HepG2 (cell line): Measurements from ENCODE around the gene ANO9. TPM values are rescaled to one million over a fixed set of nuclear protein-coding genes. Genes with fewer than 3 reads are reported as not detected.
"Not testable (repeated sequence)": the region's sequence is repeated elsewhere in the genome, so short reads cannot be mapped to it uniquely, and the experiment has no call there.

Source experiments
- ATAC-seq: fragments of 200-7000 bp; cut with Tn5 transposase; 3 replicates; pipeline ENCODE4 v1.9.1; 2020; ENCODE audit warnings: mild to moderate bottlenecking, moderate library complexity
- BruUV-seq: library from RNA; stranded (reverse); fragments of 400-500 nt; replicated peaks from 2 replicates; lab custom pipeline; 2021; lab: Mats Ljungman, UMichigan
- CTCF ChIA-PET: fragments of 300-600 bp; formaldehyde crosslinking; extraction: SDS; loops from one replicate; lab custom pipeline; 2021; ENCODE audit warnings: low total read pairs, inconsistent platforms, low intra/inter-chr PET ratio; lab: Yijun Ruan, JAX
- POLR2A ChIA-PET: fragments of 350-600 bp; sonication (Branson Sonifier 250); formaldehyde crosslinking; loops from one replicate; lab custom pipeline; 2020; ENCODE audit warnings: antibody characterized with exemption, inconsistent platforms; lab: Yijun Ruan, JAX
- DNase-seq: peaks from one replicate; pipeline ENCODE4 v3.0.0-alpha.2; 2015; ENCODE audit warnings: low spot score
- FAIRE-seq: peaks from 3 replicates; lab custom pipeline; 2011; peaks lifted over from hg19 to GRCh38; lab: Jason Lieb, UNC
- H2AFZ ChIP-seq: one replicate; pipeline ENCODE4 v1.6.1; 2011; ENCODE audit warnings: low read length, inconsistent platforms
- H3K27ac ChIP-seq: fragments of 300-600 bp; 3 replicates; pipeline ENCODE4 v1.8.0; 2011; ENCODE audit warnings: mixed run types, mild to moderate bottlenecking, mixed read lengths, low read length, inconsistent platforms; ENCODE audit not compliant: insufficient read depth; ENCODE audit errors: extremely low read length
- H3K27me3 ChIP-seq, 2 experiments: fragments of 200-600 bp in 1 of 2; 2 replicates in 1 of 2; 3 replicates in 1 of 2; pipeline versions ENCODE4 v1.6.0 to v1.8.0; 2011; ENCODE audit warnings: low read length in 2 of 2, mild to moderate bottlenecking in 2 of 2, moderate library complexity in 2 of 2, inconsistent platforms in 1 of 2; ENCODE audit not compliant: insufficient read depth in 2 of 2, control insufficient read depth in 1 of 2
- H3K36me3 ChIP-seq, 2 experiments: fragments of 200-600 bp in 1 of 2; replicated peaks in 1 of 2; 2 replicates in 1 of 2; 3 replicates in 1 of 2; pipeline versions ENCODE4 v1.5.1 to v1.8.0; 2011; ENCODE audit warnings: low read length in 2 of 2, inconsistent platforms in 1 of 2; ENCODE audit not compliant: insufficient read depth in 2 of 2, control insufficient read depth in 1 of 2
- H3K4me1 ChIP-seq: 2 replicates; pipeline ENCODE4 v1.5.1; 2012; ENCODE audit warnings: low read length, inconsistent platforms; ENCODE audit not compliant: insufficient read depth
- H3K4me2 ChIP-seq: 2 replicates; pipeline ENCODE4 v1.6.0; 2011; ENCODE audit warnings: low read depth, low read length, inconsistent platforms
- H3K4me3 ChIP-seq, 3 experiments: fragments of 200-600 bp in 1 of 3; sonication (generic), shearing (Covaris generic) in 1 of 3; replicated peaks in 1 of 3; 2 replicates each; pipeline ENCODE4 v1.5.1; 2011 to 2016; ENCODE audit warnings: low read length in 3 of 3, inconsistent platforms in 2 of 3, low read depth in 2 of 3, mild to moderate bottlenecking in 2 of 3, control low read depth in 1 of 3, mixed read lengths in 1 of 3; ENCODE audit not compliant: insufficient read depth in 1 of 3
- H3K79me2 ChIP-seq: one replicate; pipeline ENCODE4 v1.6.1; 2011; ENCODE audit warnings: low read length, inconsistent platforms; ENCODE audit not compliant: insufficient read depth
- H3K9ac ChIP-seq: 2 replicates; pipeline ENCODE4 v1.6.0; 2011; ENCODE audit warnings: mild to moderate bottlenecking, low read depth, low read length, inconsistent platforms; ENCODE audit not compliant: insufficient read depth
- H3K9me3 ChIP-seq: 2 replicates; pipeline ENCODE4 v1.5.1; 2012; ENCODE audit warnings: mild to moderate bottlenecking, low read length
- H4K20me1 ChIP-seq: 2 replicates; pipeline ENCODE4 v1.6.0; 2011; ENCODE audit warnings: inconsistent platforms, mild to moderate bottlenecking, low read length, moderate library complexity; ENCODE audit not compliant: insufficient read depth
- ATM ChIP-seq: fragments of 450-650 bp; IDR thresholded peaks from 2 replicates; pipeline ENCODE4 v1.7.1; 2017; ENCODE audit warnings: mild to moderate bottlenecking, borderline replicate concordance
- CENPX ChIP-seq: sonication (generic); formaldehyde crosslinking; IDR thresholded peaks from 2 replicates; pipeline ENCODE4 v1.9.0; 2021; ENCODE audit warnings: mild to moderate bottlenecking, missing genetic modification reagents, moderate library complexity
- KLF12 ChIP-seq: sonication (generic); formaldehyde crosslinking; IDR thresholded peaks from 2 replicates; pipeline ENCODE4 v1.4.0; 2020; ENCODE audit warnings: missing genetic modification reagents, borderline replicate concordance
- MXD4 ChIP-seq: IDR thresholded peaks from 2 replicates; pipeline ENCODE4 v1.6.1; 2016; ENCODE audit warnings: mild to moderate bottlenecking, missing biosample characterization, missing genetic modification reagents
- NFRKB ChIP-seq: fragments of 450-650 bp; IDR thresholded peaks from 2 replicates; pipeline ENCODE4 v1.6.1; 2017
- RBM39 ChIP-seq: fragments of 200-400 bp; formaldehyde crosslinking; IDR thresholded peaks from one replicate; pipeline ENCODE4 v1.6.1; 2018; ENCODE audit warnings: antibody characterized with exemption, mild to moderate bottlenecking, low read depth, low read length; ENCODE audit not compliant: poor library complexity, severe bottlenecking
- ZNF530 ChIP-seq: sonication (generic); formaldehyde crosslinking; IDR thresholded peaks from 2 replicates; pipeline ENCODE4 v1.5.0; 2020; ENCODE audit warnings: low read depth, mild to moderate bottlenecking, missing genetic modification reagents
- ZNF570 ChIP-seq: sonication (generic); formaldehyde crosslinking; IDR thresholded peaks from 2 replicates; pipeline ENCODE4 v1.4.0; 2020; ENCODE audit warnings: mild to moderate bottlenecking, missing genetic modification reagents, borderline replicate concordance
- ZSCAN22 ChIP-seq: sonication (generic); formaldehyde crosslinking; IDR thresholded peaks from 2 replicates; pipeline ENCODE4 v1.4.0; 2020; ENCODE audit warnings: mild to moderate bottlenecking, missing genetic modification reagents
- WGBS: methylation state at CpG from one replicate; pipeline ENCODE4 v1.1.6; 2017; ENCODE audit warnings: low lambda C conversion rate; 5-methylcytosine and 5-hydroxymethylcytosine counted together
- in situ Hi-C: cut with HindIII; loops from 2 replicates; pipeline ENCODE4 v1.10.0; 2017; ENCODE audit warnings: low pct_unique_long_range_greater_than_20kb; ENCODE audit not compliant: extremely low pct_ligation_motif_present
- intact Hi-C: fragments of 100-400 bp; cut with micrococcal nuclease; formaldehyde crosslinking; loops from one replicate; pipeline ENCODE4 v1.10.0; 2022; ENCODE audit not compliant: unreplicated experiment
- polyA plus RNA-seq, 8 experiments: library from polyadenylated mRNA; depleted of rRNA in 3 of 8; stranded (reverse) in 7 of 8; unstranded in 1 of 8; fragments of >200 nt; fragmentation: Illumina TruSeq in 4 of 8; extraction: Trizol in 4 of 8; gene quantifications; 2 replicates each; pipeline versions ENCODE4 v1.2.1 to v1.2.3, GENCODE V29; 2011 to 2016; ENCODE audit warnings: low read depth in 4 of 8, missing spikeins in 1 of 8, mixed read lengths in 1 of 8; ENCODE audit not compliant: insufficient read depth in 1 of 8
- total RNA-seq, 5 experiments: library from RNA; depleted of rRNA; stranded (reverse); fragments of >200 nt; fragmentation: Illumina TruSeq; extraction: Trizol; gene quantifications; 2 replicates each; pipeline ENCODE4 v1.2.3, GENCODE V29; 2016; ENCODE audit warnings: low read depth in 1 of 5
- TF ChIP-seq, protein P1 (sequence below): sonication (generic); formaldehyde crosslinking; IDR thresholded peaks from 2 replicates; pipeline ENCODE4 v1.4.0; 2020; ENCODE audit warnings: missing genetic modification reagents
- TF ChIP-seq, protein P2 (sequence below): sonication (generic); formaldehyde crosslinking; IDR thresholded peaks from 2 replicates; pipeline ENCODE4 v1.8.0; 2022; ENCODE audit warnings: missing genetic modification reagents, low read depth, mild to moderate bottlenecking, borderline replicate concordance

Gene ANO9
- total and polyA plus RNA-seq, 2 of the 13 experiments (the other 11 are each of a cell fraction or from before 2014, with no cell fraction given), result 8.9 to 14.3 TPM

DNA sequence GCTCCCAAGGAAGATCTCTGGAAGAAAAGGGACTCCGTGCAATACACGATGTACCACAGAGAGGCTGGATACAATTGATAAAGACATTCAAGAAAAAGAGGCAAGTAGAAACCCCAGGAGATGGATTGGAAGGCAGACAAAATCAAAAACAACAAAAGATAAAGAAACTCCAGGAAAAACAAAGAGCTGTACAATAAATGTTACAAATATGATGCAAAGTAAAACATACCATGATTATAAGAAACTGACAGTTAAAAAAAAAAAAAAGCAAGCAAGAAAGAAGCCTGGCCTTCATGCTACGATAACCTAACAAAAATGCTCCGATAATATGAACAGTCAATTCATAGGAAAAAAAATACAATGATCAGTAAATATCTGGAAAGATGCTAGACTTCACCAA, 16.5 kb downstream of the ANO9 start:
- Histone ChIP-seq H3K27ac (no peak overlapping the region), H3K9ac (no peak overlapping the region), H2AFZ (no peak overlapping the region), H3K9me3 (no peaks in the 10 kb centered on the region), H4K20me1 (no peaks in the 10 kb centered on the region), H3K36me3 (no peaks in the 10 kb centered on the region), H3K79me2 (no peaks in the 10 kb centered on the region), H3K27me3 (no peaks in the 10 kb centered on the region), H3K4me3 (no peak overlapping the region), H3K4me2 (no peak overlapping the region), H3K4me1 (no peaks in the 10 kb centered on the region)
- in situ Hi-C loops, result no loop called here
- TF ChIP-seq NFRKB, result no peak
- TF ChIP-seq ZNF530, result no peak
- no peak for TF ChIP-seq ATM
- TF ChIP-seq, protein P1, sequence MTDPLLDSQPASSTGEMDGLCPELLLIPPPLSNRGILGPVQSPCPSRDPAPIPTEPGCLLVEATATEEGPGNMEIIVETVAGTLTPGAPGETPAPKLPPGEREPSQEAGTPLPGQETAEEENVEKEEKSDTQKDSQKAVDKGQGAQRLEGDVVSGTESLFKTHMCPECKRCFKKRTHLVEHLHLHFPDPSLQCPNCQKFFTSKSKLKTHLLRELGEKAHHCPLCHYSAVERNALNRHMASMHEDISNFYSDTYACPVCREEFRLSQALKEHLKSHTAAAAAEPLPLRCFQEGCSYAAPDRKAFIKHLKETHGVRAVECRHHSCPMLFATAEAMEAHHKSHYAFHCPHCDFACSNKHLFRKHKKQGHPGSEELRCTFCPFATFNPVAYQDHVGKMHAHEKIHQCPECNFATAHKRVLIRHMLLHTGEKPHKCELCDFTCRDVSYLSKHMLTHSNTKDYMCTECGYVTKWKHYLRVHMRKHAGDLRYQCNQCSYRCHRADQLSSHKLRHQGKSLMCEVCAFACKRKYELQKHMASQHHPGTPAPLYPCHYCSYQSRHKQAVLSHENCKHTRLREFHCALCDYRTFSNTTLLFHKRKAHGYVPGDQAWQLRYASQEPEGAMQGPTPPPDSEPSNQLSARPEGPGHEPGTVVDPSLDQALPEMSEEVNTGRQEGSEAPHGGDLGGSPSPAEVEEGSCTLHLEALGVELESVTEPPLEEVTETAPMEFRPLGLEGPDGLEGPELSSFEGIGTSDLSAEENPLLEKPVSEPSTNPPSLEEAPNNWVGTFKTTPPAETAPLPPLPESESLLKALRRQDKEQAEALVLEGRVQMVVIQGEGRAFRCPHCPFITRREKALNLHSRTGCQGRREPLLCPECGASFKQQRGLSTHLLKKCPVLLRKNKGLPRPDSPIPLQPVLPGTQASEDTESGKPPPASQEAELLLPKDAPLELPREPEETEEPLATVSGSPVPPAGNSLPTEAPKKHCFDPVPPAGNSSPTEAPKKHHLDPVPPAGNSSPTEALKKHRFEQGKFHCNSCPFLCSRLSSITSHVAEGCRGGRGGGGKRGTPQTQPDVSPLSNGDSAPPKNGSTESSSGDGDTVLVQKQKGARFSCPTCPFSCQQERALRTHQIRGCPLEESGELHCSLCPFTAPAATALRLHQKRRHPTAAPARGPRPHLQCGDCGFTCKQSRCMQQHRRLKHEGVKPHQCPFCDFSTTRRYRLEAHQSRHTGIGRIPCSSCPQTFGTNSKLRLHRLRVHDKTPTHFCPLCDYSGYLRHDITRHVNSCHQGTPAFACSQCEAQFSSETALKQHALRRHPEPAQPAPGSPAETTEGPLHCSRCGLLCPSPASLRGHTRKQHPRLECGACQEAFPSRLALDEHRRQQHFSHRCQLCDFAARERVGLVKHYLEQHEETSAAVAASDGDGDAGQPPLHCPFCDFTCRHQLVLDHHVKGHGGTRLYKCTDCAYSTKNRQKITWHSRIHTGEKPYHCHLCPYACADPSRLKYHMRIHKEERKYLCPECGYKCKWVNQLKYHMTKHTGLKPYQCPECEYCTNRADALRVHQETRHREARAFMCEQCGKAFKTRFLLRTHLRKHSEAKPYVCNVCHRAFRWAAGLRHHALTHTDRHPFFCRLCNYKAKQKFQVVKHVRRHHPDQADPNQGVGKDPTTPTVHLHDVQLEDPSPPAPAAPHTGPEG (CRISPR knock-in tag), result no peak
- no peak for TF ChIP-seq ZNF570 (CRISPR knock-in tag)
- TF ChIP-seq MXD4 (CRISPR knock-in tag), result no peak
- TF ChIP-seq KLF12, result no peak
- TF ChIP-seq ZSCAN22 (CRISPR knock-in tag), result no peak
- TF ChIP-seq RBM39, result no peak
- TF ChIP-seq, protein P2, sequence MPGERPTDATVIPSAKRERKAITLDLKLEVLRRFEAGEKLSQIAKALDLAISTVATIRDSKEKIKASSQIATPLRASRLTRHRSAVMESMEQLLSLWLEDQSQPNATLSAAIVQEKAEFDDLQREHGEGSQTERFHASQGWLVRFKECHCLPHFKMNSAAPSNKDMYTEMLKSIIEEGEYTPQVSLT (CRISPR knock-in tag), result no peak
- no peak for TF ChIP-seq CENPX (CRISPR knock-in tag)
- WGBS, result 87% methylated on average over 4 of the region's 4 CpGs
- DNase-seq (no peak), FAIRE-seq (no peak), ATAC-seq (no peak)
- intact Hi-C loops, result no loop called here
- ChIA-PET POLR2A (no interaction called here), CTCF (no interaction called here)
- BruUV-seq, result no TSS peak

DNA sequence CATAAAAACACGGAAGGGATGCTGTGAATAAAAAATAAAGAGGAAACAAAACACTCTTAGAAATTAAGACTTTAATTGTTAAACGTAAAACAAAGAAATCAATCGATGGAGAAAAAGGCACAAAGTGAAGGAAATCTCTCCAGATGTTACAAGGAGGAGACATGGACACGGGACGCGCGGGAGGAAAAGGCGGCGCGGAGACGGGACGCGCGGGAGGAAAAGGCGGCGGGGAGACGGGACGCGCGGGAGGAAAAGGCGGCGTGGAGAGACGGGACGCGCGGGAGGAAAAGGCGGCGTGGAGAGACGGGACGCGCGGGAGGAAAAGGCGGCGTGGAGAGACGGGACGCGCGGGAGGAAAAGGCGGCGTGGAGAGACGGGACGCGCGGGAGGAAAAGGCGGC, 17.0 kb downstream of the ANO9 start:
- CTCF ChIA-PET, BruUV-seq, intact Hi-C loops, H3K36me3 ChIP-seq, in situ Hi-C loops, H3K9me3 ChIP-seq, FAIRE-seq, H3K4me3 ChIP-seq, H3K79me2 ChIP-seq, H3K4me2 ChIP-seq, H2AFZ ChIP-seq, H3K9ac ChIP-seq, DNase-seq, H4K20me1 ChIP-seq, POLR2A ChIA-PET, H3K4me1 ChIP-seq, ATAC-seq, H3K27me3 ChIP-seq, H3K27ac ChIP-seq: not testable (repeated sequence)
- WGBS, result 96% methylated on average over 36 of the region's 45 CpGs
